Measurements from ENCODE around the gene NELFE. TPM values are rescaled to one million over a fixed set of nuclear protein-coding genes. Genes with fewer than 3 reads are reported as not detected.

Gene NELFE
- total RNA-seq, 1 donor from 2014 or later, result 57.9 TPM

- ATAC-seq (ENCODE audit: low read depth), result no peak
- CTCF ChIA-PET, result interaction anchor here (1.2 to 1.4 kb wide), 2 partner anchors 12 to 19 kb away, joined by 4 read pairs; partner anchors contain the start of genes NELFE and SKIC2
- intact Hi-C loops (cut with micrococcal nuclease), result loop anchor here (10.0 kb wide), 1 partner anchor 1233 kb away; the partner anchor contains the start of genes HSD17B8, RING1, RXRB and SLC39A7
- no peak for DNase-seq
- Mint-ChIP-seq H3K27me3 (no peaks in the 10 kb centered on the region), H3K27ac (peak overlapping the region; percentile 100), H3K4me3 (peak overlapping the region; percentile 98), H3K36me3 (ENCODE audit: low read depth) (peaks cover 49% of the 10 kb centered on the region), H3K9me3 (no peaks in the 10 kb centered on the region), H3K4me1 (peaks cover 39% of the 10 kb centered on the region)
- POLR2A ChIA-PET, result interaction anchor here (0.5 to 5.2 kb wide), 31 partner anchors 10 to 1346 kb away, joined by 3 to 113 read pairs (median 4); partner anchors contain the start of genes ATF6B, C6orf47, CSNK2B and DDX39B
- TF ChIP-seq CTCF (IDR thresholded peaks at IDR 0.05), result no peak
These were observed 12.7 kb upstream of the NELFE start for GRCh38 chr6:31971279-31971992.

GRCh38 chr6:31970604-31971271, 12.0 kb upstream of the NELFE start:
- ATAC-seq (ENCODE audit: low read depth), result no peak
- ChIA-PET CTCF (no interaction called here), POLR2A (interaction anchor here (0.6 to 5.2 kb wide), 6 partner anchors 9 to 232 kb away, joined by 3 to 113 read pairs (median 5); partner anchors contain the start of genes FKBPL, NELFE and SKIC2)
- no peak for DNase-seq
- TF ChIP-seq CTCF (IDR thresholded peaks at IDR 0.05), result no peak
- intact Hi-C loops (cut with micrococcal nuclease), result loop anchor here (10.0 kb wide), 1 partner anchor 1234 kb away; the partner anchor contains the start of genes HSD17B8, RING1, RXRB and SLC39A7
- Mint-ChIP-seq H3K4me3 (peak overlapping the region; percentile 98), H3K27ac (peak overlapping the region; percentile 100), H3K9me3 (no peaks in the 10 kb centered on the region), H3K27me3 (no peaks in the 10 kb centered on the region), H3K36me3 (ENCODE audit: low read depth) (peaks cover 56% of the 10 kb centered on the region), H3K4me1 (peaks cover 39% of the 10 kb centered on the region)

- ChIA-PET POLR2A (interaction anchor here (0.6 to 5.2 kb wide), 4 partner anchors 12 to 177 kb away, joined by 3 to 113 read pairs (median 3); partner anchors contain the start of genes NELFE and SKIC2), CTCF (no interaction called here)
- Mint-ChIP-seq H3K4me3 (peak overlapping the region; percentile 21), H3K9me3 (no peaks in the 10 kb centered on the region), H3K36me3 (ENCODE audit: low read depth) (peaks cover 63% of the 10 kb centered on the region), H3K27me3 (no peaks in the 10 kb centered on the region), H3K4me1 (peaks cover 39% of the 10 kb centered on the region), H3K27ac (peak overlapping the region; percentile 71)
- intact Hi-C loops (cut with micrococcal nuclease), result loop anchor here (10.0 kb wide), 1 partner anchor 1235 kb away; the partner anchor contains the start of genes HSD17B8, RING1, RXRB and SLC39A7
- no peak for DNase-seq
- ATAC-seq (ENCODE audit: low read depth), result no peak
- no peak for TF ChIP-seq CTCF (IDR thresholded peaks at IDR 0.05)
These were observed 11.2 kb upstream of the NELFE start for GRCh38 chr6:31969712-31970603.

- H3K4me1 Mint-ChIP-seq, result peaks cover 39% of the 10 kb centered on the region
- ChIA-PET POLR2A (interaction anchor here (0.6 to 5.2 kb wide), 4 partner anchors 11 to 266 kb away, joined by 3 to 113 read pairs (median 4); partner anchors contain the start of genes ABHD16A, NELFE and SKIC2), CTCF (no interaction called here)
- ATAC-seq (ENCODE audit: low read depth), result no peak
- TF ChIP-seq CTCF (IDR thresholded peaks at IDR 0.05), result no peak
- DNase-seq, result no peak
- no peak overlapping the region for H3K27ac Mint-ChIP-seq
- no peaks in the 10 kb centered on the region for H3K9me3 Mint-ChIP-seq
- intact Hi-C loops (cut with micrococcal nuclease), result no loop called here
- H3K36me3 Mint-ChIP-seq (ENCODE audit: low read depth), result peaks cover 72% of the 10 kb centered on the region
- H3K4me3 Mint-ChIP-seq, result no peak overlapping the region
- H3K27me3 Mint-ChIP-seq, result no peaks in the 10 kb centered on the region
These were observed 10.3 kb upstream of the NELFE start for GRCh38 chr6:31968791-31969711.

Data from activated B cell treated with CpG ODN at 0.5 μM for 24 hours (primary cell).